ENCODE measurements around the gene OR52D1. TPM values are rescaled to one million over a fixed set of nuclear protein-coding genes. Genes with fewer than 3 reads are reported as not detected.

The OR52D1 gene
- not detected in 2 replicates for total RNA-seq

DNA sequence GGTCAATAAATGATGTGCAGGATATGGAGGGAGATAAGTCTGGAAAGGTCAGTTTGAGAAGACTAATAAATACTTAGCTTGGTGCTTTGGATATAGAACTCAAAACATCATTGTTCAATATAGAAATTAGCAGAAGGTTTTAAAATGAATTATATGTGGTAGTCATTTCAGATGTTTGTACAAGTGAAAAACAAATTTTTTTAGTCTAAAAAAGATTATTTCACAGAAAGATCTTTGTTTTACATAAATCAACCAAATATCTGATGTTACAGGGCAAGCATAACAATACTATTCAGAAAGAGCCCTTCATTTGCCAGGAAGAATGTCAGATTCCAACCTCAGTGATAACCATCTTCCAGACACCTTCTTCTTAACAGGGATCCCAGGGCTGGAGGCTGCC, at the start of gene OR52D1:
OR52D1 (plus strand) TSS at position 301 of the 400 bp plus-strand sequence; CDS start at position 323, 22 bp downstream.

DNA sequence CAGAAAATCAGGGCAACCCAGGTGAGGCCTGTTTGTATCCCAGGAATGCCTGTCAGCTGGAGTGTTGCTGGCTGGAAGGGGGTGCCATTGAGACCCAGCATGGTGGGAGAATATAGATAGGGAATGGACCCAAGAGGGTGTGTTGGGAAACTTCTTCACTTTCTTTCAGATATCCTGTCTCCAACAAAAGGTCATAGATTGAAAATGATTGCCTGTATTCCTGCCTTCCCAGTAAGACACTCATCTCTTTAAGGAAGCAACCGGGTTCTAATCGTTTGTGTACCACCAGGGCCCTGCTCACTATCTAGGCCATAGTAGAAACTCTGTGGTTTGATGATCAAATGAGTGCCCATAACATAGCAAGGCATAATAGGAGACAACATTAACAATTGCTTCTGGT, 47.1 kb upstream of the OR52D1 start, which contains the start of gene OR51I1:
OR51I1 (minus strand) TSS at position 101 of the 400 bp plus-strand sequence; CDS start at position 101, 0 bp downstream.

DNA sequence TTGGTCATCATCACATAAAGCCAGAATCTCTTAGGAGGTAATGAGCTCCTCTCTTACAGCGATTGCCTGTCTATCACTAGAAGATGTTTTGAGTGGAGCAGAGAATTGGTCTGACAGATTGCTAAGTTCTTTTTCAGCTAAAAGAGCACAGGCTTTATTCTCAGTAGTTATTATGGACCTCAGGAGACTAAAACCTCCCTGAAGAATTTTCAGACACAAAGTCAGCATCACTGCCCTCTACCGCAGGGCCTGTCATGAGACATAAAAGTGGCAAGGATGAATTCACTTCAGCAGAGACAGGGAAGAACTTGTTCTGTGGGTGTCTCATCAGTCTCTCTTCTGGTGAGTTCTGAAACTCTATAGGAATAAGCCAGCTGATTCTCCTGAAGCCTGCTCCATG, 39.5 kb upstream of the OR52D1 start, which contains the start of gene OR51I2:
OR51I2 (plus strand) TSS at position 301 of the 400 bp plus-strand sequence. CDS start 4,166 bp downstream, outside the sequence.

DNA sequence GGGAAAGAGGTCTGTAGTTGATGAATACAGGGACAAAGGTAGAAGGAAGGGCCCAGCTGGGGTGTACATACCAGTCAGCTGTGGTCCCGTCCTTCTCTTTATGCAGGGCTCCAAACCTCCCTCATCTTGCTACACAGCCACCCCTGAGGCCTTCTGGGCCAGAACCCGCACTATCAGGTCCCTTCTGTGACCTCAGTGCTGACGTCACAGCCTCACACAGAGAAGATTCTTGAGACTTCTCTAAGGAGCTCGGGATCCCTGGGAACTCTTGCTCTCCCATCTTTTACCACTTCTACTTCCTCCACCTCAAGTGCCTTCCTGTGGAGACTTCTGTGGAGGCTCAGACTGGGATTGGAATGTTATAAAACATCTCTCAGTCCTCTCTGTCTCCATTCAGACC, 21.3 kb downstream of the OR52D1 start, which contains the start of gene UBQLN3:
UBQLN3 (minus strand) TSS at position 155 of the 400 bp plus-strand sequence. CDS start 399 bp downstream, outside the sequence.

DNA sequence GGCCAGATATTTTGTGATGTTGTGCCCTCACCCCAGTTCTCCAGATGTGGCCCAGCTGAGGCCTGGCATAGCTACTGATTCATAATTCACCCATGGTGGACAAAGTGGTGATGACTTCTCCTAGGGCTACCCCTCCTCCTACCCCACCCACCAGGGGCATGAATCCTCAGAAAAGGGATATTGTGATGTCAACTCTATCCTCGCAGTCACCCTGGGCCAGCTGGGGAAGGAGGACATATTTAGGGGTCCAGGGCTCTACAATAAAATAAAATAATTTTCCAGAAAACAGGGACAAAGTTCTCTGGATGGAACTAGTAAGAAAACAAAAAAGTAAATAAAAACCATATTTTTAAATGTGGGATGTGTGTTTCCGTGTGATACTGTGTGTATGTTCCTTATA, 28.1 kb downstream of the OR52D1 start, which contains the start of gene UBQLNL:
UBQLNL (minus strand) TSS at position 101 of the 400 bp plus-strand sequence. CDS start 258 bp downstream, outside the sequence.

Other genes starting within 250 kb of the OR52D1 start
- gene HBG1, start 238.8 kb upstream of the OR52D1 start, total RNA-seq: not detected in 2 replicates
- gene HBG2, start 233.9 kb upstream of the OR52D1 start, total RNA-seq: not detected in 2 replicates
- not detected in 2 replicates for gene HBE1, start 218.7 kb upstream of the OR52D1 start, total RNA-seq
- not detected in 2 replicates for gene OR51B4, start 186.7 kb upstream of the OR52D1 start, total RNA-seq
- gene OR51B2, start 164.4 kb upstream of the OR52D1 start, total RNA-seq: not detected in 2 replicates
- gene OR51B5, start 145.2 kb upstream of the OR52D1 start, total RNA-seq: not detected in 2 replicates
- not detected in 2 replicates for gene OR51B6, start 137.2 kb upstream of the OR52D1 start, total RNA-seq
- gene OR51M1, start 104.9 kb upstream of the OR52D1 start, total RNA-seq: not detected in 2 replicates
- gene OR51Q1, start 66.6 kb upstream of the OR52D1 start, total RNA-seq: not detected in 2 replicates
- not detected in 2 replicates for gene OR51I1, start 47.2 kb upstream of the OR52D1 start, total RNA-seq
- not detected in 2 replicates for gene OR51I2, start 39.4 kb upstream of the OR52D1 start, total RNA-seq
- gene UBQLN3, start 21.3 kb downstream of the OR52D1 start, total RNA-seq: not detected in 2 replicates
- gene UBQLNL, start 28.0 kb downstream of the OR52D1 start, total RNA-seq: 0.36 TPM in 1 of 2 replicates, not detected in the other
- not detected in 2 replicates for gene OR52H1, start 59.9 kb downstream of the OR52D1 start, total RNA-seq
- not detected in 2 replicates for gene OR52B6, start 92.2 kb downstream of the OR52D1 start, total RNA-seq
- gene TRIM6, start 108.0 kb downstream of the OR52D1 start, total RNA-seq: 0.32 and 0.72 TPM in 2 replicates
- gene TRIM34, start 136.3 kb downstream of the OR52D1 start, total RNA-seq: 6.0 and 7.8 TPM in 2 replicates
- 12.0 and 16.2 TPM in 2 replicates for gene TRIM5, start 196.4 kb downstream of the OR52D1 start, total RNA-seq
- 21.7 and 56.9 TPM in 2 replicates for gene TRIM22, start 201.1 kb downstream of the OR52D1 start, total RNA-seq
- gene OR56B1, start 247.8 kb downstream of the OR52D1 start, total RNA-seq: not detected in 2 replicates

All from cardiac atrium fibroblast (primary cell).